HG02852 (cell line): ENCODE results near the gene TSEN34.
"Not testable (repeated sequence)": the region's sequence is repeated elsewhere in the genome, so short reads cannot be mapped to it uniquely, and the experiment has no call there.

ENCODE experiments used
- ATAC-seq: cut with Tn5 transposase; IDR thresholded peaks from one replicate; pipeline ENCODE4 v1.9.1; 2021; ENCODE audit warnings: mild to moderate bottlenecking, moderate library complexity; ENCODE audit not compliant: unreplicated experiment

The TSEN34 gene

DNA sequence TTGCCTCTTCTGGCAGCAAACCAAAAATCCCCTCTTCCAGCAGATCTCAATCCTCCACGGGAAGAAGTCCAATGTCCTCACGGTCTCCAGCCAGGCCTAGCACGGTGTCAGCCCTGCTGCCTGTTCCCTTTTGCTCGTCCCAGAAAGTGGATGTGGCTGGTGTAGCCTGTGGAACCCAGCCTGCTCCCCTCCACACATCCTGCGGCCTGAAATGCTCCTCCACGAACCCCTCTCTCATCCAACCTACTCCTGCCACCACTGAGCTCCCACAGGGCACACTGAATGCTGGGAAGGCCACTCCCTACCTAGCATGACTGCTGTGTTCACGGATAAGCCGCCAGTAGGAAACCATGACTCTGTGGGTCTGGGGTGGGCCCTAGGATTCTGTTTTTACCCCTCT lies 4.8 kb upstream of the TSEN34 start:
- ATAC-seq = no peak

- no peak for ATAC-seq
Observed at GRCh38 chr19:54186934-54187381, 4.2 kb upstream of the TSEN34 start.

DNA sequence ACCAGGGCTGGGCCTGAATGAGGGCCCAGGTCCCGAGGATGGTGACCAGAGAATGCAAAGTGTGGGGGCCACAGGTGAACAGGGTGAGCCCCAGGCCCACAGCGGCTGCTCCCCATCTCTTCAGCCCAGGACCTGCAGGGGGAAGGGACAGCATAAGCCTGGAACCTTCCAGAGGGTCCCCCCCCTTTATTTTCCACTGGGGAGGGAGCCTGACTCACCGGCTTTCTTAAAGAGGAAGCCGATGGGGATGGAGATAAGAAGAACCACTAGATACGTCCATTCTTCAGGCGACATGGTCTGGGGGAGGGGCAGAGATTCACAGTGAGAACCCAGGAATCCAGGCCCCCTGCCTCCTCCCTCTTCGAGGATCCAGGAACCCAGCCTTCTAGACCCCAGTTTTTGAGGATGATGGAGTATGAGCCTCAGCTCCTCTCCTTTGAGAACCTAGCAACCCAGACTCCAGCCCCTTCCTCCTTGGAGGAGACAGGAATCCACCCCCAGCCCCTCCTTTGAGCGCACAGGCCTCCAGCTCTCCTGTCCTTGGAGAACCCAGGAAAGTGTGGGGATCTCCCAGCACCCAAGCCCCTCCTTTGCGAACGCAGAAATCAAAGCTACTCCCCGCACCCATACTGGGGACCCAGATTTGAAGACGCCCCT lies 2.8 kb upstream of the TSEN34 start:
- ATAC-seq = no peak

GRCh38 chr19:54189145-54189734 lies 1.9 kb upstream of the TSEN34 start, which contains the start of gene MBOAT7:
TSS of gene MBOAT7 (minus strand) at chr19:54189580. CDS start at chr19:54188508, 1,072 bp downstream.
- peak; percentile 36 for ATAC-seq

DNA sequence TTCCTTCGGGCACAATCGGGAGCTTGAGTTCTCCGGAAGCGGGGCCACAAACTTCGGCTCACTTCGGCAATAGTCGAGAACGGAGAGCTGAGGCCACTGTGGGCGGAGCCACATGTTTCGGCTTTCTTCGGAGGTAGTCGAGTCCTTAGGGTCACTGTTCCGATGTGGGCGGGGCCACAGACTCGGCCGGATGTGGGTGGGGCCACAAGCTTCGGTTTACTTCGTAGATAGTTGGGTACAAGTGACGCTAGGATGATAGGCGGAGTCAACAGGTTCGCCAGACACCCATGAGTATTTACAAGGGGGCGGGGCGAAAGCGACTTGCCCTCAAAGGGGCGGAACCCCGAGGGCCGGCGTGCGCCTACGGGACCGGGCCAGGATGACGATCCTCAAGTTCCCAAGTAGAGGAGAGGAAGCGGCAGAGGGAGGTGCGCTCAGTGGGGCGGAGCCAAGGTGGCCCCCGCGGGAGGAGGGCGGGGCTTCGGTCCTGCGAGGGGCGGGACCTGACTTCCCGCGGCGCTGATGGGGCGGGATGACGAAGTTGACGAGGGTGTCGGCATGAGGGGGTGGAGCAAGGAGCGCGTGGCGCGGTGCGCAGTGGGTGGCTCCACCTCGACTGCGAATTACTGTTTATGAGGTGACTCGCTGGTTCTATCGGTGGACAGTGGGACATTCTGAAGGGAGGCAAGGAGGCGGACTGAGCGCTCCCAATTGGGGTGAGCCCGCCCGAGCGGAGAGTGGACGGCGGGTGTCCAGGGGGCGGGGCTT lies 1.2 kb upstream of the TSEN34 start:
- peak; percentile 48 for ATAC-seq

DNA sequence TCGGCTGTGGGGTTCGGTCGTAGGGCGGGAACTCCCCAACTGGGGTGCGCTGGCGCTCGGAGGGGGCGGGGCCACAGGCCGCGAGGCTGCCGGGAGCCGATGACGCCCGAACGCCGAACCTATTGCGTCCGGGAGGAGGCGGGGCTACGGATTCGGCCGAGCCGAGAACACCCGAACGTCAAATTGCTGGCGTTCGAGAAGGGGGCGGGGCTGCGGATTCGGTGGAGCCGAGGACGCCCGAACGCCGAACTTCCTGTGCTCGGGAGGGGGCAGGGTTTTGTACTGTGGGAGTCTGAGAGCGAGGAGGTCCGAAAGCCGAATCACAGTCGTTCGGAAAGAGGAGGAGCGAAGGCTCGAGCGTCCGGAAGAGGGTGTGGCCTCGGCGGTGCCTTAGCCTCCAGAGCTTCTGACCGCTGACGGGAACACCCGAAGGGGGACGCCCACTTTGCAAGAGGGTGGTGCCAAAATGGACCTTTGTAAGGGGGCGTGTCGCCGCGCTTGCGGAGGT lies 551 bp upstream of the TSEN34 start:
- peak; percentile 39 for ATAC-seq

GRCh38 chr19:54191811-54192453 lies 824 bp downstream of the TSEN34 start:
- ATAC-seq = no peak

DNA sequence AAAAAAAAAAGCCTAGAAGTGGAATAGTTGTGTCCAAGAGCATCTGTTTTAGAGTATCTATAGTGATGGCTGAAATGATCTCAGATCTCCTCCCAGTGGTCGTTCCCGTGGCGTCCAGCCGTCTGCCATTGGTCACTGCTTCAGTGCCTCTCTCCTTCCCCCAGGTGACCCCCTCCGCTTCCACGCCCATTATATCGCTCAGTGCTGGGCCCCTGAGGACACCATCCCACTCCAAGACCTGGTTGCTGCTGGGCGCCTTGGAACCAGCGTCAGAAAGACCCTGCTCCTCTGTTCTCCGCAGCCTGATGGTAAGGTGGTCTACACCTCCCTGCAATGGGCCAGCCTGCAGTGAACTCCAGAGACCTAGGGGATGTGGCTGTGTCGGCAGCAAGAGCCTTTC lies 1.9 kb downstream of the TSEN34 start:
- ATAC-seq = no peak

- not testable (repeated sequence) for ATAC-seq
Observed at GRCh38 chr19:54194463-54194862, 3.4 kb downstream of the TSEN34 start.

DNA sequence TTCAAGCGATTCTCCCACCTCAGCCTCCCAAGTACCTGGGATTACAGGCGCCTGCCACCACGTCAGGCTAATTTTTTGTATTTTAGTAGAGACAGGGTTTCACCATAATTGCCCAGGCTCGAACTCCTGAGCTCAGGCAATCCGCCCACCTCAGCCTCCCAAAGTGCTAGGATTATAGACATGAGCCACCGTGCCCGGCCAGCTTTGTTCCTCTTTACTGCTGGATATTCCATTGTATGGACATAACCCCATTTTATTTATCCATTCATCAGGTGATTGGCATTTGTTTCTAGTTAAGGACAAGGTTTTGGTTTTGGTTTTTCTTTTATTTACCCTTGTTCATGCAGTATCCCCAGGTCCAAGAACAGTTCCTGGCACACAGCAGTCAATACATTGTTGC lies 5.4 kb downstream of the TSEN34 start:
- ATAC-seq = no peak

- no peak for ATAC-seq
Observed at GRCh38 chr19:54197121-54197520, 6.0 kb downstream of the TSEN34 start.

- no peak for ATAC-seq
Observed at GRCh38 chr19:54199401-54199800, 8.3 kb downstream of the TSEN34 start.

DNA sequence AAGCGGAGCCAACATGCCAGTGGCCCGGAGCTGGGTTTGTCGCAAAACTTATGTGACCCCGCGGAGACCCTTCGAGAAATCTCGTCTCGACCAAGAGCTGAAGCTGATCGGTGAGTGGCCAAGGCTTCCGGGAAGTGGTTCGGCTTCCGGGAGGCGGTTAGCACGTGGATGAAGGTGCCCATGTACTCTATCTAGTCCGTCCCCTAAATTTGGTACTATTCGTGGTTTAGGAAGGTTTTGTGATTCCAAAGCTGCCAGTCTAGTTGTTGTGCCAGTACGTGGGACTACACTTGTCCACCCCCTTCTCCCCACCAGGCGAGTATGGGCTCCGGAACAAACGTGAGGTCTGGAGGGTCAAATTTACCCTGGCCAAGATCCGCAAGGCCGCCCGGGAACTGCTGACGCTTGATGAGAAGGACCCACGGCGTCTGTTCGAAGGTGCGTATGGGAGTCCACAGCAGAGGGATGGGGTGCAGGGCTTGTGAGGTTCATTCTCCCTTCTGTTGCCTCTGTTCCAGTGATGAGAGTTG lies 10.1 kb downstream of the TSEN34 start:
- ATAC-seq = peak; percentile 9

DNA sequence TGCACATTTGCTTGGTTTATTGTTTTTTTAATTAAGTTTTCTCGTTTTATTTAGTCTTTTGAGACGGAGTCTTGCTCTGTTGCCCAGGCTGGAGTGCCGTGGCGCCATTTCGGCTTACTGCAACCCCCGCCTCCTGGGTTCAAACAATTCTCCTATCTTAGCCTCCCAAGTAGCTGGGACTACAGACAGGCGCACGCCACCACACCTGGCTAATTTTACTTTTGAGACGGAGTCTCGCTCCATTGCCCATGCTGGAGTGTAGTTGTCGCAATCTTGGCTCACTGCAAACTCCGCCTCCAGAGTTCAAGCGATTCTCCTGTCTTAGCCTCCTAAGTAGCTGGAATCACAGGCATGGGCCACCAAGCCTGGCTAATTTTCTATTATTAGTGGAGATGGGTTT lies 10.9 kb downstream of the TSEN34 start:
- no peak for ATAC-seq

DNA sequence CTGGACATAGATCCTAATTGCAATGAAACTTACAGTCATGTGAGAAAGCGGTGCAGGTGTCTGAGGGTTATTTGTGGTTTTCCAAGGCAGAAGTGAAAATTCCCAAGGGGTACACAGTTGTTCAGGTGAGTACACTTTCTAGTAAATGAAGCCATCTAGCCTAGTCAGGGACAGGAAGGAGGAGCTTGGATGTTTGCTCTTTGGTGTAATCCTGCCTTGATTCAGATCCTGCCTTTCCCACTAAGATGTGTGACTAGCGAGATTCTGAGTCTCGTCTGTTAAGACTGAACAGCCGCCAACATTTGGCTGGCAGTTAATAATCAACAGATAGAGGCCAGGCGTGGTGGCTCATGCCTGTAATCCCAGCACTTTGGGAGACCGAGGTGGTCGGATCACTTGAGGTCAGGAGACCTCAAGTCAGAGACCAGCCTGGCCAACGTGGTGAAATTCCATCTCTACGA lies 12.1 kb downstream of the TSEN34 start:
- ATAC-seq = no peak

- ATAC-seq = no peak
Observed at GRCh38 chr19:54204767-54205468, 13.8 kb downstream of the TSEN34 start.

- no peak for ATAC-seq
Observed at GRCh38 chr19:54206030-54206830, 15.1 kb downstream of the TSEN34 start.

GRCh38 chr19:54206831-54207177 lies 15.7 kb downstream of the TSEN34 start:
- ATAC-seq = no peak

GRCh38 chr19:54207193-54207592 lies 16.1 kb downstream of the TSEN34 start:
- not testable (repeated sequence) for ATAC-seq

DNA sequence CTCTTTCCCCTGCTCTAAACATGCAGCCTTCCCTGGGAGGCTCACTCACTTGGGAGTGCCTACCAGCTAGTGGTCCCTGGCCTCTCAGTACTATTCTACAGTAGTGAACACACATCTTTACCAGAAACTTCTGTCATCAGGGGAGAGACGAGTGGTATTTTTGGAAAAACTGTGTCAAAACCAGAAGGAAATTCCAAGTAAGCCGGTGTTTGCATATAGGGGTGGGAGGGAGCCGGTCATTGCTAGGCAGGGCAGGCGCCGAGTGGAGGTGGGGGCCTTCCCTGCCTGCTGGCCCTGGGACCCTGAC lies 16.5 kb downstream of the TSEN34 start:
- ATAC-seq = no peak
